ENCODE measurements around the gene TAF6L. TPM values are rescaled to one million over a fixed set of nuclear protein-coding genes. Genes with fewer than 3 reads are reported as not detected.

TAF6L gene
- total RNA-seq, 6 experiments from 2014 or later = 11.9 to 19.3 (median 16.0) TPM

DNA sequence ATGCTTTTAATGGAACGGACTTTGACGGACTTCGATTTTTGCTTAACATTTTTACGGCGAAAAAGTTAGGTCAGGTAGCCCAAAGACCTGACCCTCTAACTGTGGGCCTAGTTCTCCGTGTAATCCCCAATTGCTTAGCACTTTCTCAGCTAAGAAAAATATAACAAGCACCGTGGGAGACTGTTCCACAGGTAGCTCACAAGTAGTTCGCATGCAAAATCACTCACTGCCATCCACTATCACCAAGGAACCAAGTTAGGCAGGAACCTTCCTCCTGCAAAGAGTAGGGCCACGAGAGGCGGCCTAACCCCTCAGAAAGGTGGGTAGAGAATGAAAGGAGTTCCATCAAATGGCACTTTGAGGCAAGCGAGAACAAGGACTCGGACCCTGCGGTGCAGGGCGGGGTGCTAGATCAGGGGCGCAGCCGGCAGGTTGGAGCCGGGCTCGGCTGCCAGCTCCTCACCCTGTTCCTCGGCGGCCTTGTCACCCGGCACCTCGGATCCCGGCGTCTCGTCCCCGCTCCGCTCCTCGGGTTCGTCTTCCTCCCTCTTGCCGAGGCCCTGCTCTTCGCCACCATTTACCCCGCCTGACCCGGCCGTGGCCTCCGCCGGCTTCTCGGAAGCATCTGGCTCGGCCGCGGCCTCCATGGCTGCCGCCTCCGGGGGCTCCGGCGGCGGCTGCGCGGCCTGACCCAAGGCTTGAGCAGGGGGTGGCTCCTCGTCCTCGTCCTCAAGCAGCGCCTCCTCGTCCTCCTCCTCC lies 44.9 kb upstream of the TAF6L start:
- peaks cover 12 to 33% (median 20%) of the 10 kb centered on the region in 4 donors for H3K36me3 ChIP-seq
- TF ChIP-seq, protein P1, sequence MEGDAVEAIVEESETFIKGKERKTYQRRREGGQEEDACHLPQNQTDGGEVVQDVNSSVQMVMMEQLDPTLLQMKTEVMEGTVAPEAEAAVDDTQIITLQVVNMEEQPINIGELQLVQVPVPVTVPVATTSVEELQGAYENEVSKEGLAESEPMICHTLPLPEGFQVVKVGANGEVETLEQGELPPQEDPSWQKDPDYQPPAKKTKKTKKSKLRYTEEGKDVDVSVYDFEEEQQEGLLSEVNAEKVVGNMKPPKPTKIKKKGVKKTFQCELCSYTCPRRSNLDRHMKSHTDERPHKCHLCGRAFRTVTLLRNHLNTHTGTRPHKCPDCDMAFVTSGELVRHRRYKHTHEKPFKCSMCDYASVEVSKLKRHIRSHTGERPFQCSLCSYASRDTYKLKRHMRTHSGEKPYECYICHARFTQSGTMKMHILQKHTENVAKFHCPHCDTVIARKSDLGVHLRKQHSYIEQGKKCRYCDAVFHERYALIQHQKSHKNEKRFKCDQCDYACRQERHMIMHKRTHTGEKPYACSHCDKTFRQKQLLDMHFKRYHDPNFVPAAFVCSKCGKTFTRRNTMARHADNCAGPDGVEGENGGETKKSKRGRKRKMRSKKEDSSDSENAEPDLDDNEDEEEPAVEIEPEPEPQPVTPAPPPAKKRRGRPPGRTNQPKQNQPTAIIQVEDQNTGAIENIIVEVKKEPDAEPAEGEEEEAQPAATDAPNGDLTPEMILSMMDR (IDR thresholded peaks at IDR 0.05) = no peak
- no peak for TF ChIP-seq POLR2A (IDR thresholded peaks at IDR 0.05)
- peak overlapping the region; percentile 83 to 93 (median 84) for H3K4me3 ChIP-seq
- no peaks in the 10 kb centered on the region for H3K9me3 ChIP-seq
- no peak for ATAC-seq
- WGBS (ENCODE audit: insufficient coverage, low coverage, low lambda C conversion rate, missing lambda C conversion rate) = under 1% methylated on average over 26 of the region's 51 CpGs
- H3K4me1 ChIP-seq = peaks cover 0 to 31% (median 14%) of the 10 kb centered on the region in 4 donors
- peak overlapping the region; percentile 79 to 90 (median 88) for H3K27ac ChIP-seq
- no peaks in the 10 kb centered on the region for H3K27me3 ChIP-seq
- DNase-seq = peak; percentile 50 to 66 (median 56)
- intact Hi-C loops (cut with DNase I) = no loop called here

DNA sequence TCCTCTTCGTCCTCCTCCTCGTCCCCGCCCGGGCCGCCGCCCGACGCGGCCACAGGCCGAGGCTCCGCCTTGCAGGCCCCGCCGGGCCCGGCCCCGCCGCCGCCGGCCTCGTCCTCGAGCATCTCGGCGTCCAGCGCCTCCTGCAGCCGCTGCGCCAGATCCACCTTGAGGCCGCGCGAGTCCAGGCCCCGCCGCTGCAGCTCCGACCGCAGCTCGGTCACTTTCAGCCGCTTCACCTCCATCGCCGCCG lies 44.4 kb upstream of the TAF6L start:
- intact Hi-C loops (cut with DNase I) = no loop called here
- no peaks in the 10 kb centered on the region for H3K9me3 ChIP-seq
- H3K4me1 ChIP-seq = peaks cover 0 to 31% (median 14%) of the 10 kb centered on the region in 4 donors
- no peak for TF ChIP-seq POLR2A (IDR thresholded peaks at IDR 0.05)
- TF ChIP-seq, protein P1 (IDR thresholded peaks at IDR 0.05) = no peak
- WGBS (ENCODE audit: insufficient coverage, low coverage, low lambda C conversion rate, missing lambda C conversion rate) = no CpG with 5 or more reads among the region's 37 CpGs
- peaks cover 12 to 28% (median 16%) of the 10 kb centered on the region in 4 donors for H3K36me3 ChIP-seq
- peak overlapping the region; percentile 83 to 93 (median 84) for H3K4me3 ChIP-seq
- ATAC-seq (peak in 1 of 4 donors; percentile 2), DNase-seq (no peak)
- no peaks in the 10 kb centered on the region for H3K27me3 ChIP-seq
- peak overlapping the region; percentile 79 to 90 (median 88) for H3K27ac ChIP-seq

DNA sequence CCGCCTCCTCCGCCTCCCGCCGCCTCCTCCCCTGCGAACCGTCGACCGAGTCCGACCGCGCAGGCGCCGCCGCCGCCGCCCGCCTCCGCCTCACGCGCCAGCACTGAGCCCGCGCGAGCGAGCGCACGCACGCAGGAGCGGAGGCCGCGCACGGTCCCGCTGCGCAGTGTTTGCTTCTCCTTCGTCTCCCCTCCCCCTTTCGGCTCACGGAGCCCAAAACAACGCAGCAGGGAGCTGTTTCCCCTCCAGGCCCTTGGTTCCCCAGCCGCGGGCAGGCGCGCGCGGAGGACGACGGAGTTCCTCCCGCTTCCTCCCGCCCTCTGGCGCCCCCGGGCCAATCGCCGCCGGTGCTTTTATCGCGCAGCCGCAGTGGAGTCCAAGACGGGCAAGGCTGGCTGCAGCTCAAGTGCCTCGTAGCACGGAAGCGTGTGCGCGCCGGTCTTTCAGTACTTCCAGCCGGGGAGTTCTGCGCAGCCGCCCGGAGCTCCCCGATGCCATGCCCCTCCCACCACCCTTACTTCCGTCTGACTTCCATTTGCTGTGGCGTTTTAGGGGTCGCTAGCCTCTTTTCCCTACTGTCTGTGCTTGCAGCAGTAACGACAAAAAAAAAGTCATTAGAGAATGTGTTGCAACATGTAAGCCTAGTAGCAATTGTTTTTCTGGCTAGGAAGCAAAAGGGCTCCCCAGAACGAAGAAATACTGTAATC lies 43.9 kb upstream of the TAF6L start, which contains the start of gene HNRNPUL2:
Gene HNRNPUL2 (minus strand): TSS at position 293 of the 707 bp plus-strand sequence. CDS start 301 bp downstream, outside the sequence.
- DNase-seq = peak; percentile 99
- peak; percentile 88 to 92 (median 89) for ATAC-seq
- peak within 1 kb of the TSS; percentile 79 to 90 (median 88) for H3K27ac ChIP-seq
- H3K4me1 ChIP-seq = peaks cover 0 to 31% (median 14%) of the 10 kb centered on the region in 4 donors
- TF ChIP-seq, protein P1 (IDR thresholded peaks at IDR 0.05) = no peak
- TF ChIP-seq POLR2A (IDR thresholded peaks at IDR 0.05) = peak; percentile 93
- intact Hi-C loops (cut with DNase I) = no loop called here
- H3K9me3 ChIP-seq = no peaks in the 10 kb centered on the region
- H3K4me3 ChIP-seq = peak within 1 kb of the TSS; percentile 83 to 93 (median 84)
- no peaks in the 10 kb centered on the region for H3K27me3 ChIP-seq
- peaks cover 7 to 23% (median 12%) of the 10 kb centered on the region in 4 donors for H3K36me3 ChIP-seq
- WGBS (ENCODE audit: insufficient coverage, low coverage, low lambda C conversion rate, missing lambda C conversion rate) = 0% methylated on average over 47 of the region's 72 CpGs

DNA sequence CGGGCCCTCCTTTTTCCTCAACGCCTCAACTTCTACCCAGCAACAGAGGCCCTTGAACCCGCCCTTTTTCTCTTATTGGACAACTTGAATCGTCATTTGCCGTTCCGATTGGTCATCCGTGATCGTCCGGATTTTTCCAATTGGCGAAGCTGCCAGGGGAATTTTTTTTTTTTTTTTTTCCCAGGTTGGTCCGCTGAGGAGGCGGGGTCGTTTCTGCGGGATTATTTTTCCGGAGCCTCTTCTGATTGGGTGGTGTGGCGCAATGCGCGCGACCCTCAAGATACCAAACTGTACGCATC lies 43.4 kb upstream of the TAF6L start:
- DNase-seq (peak; percentile 71 to 88 (median 80)), ATAC-seq (peak; percentile 74 to 82 (median 77))
- peaks cover 2 to 22% (median 7%) of the 10 kb centered on the region in 4 donors for H3K36me3 ChIP-seq
- WGBS (ENCODE audit: insufficient coverage, low coverage, low lambda C conversion rate, missing lambda C conversion rate) = 1% methylated on average over 20 of the region's 20 CpGs
- intact Hi-C loops (cut with DNase I) = no loop called here
- H3K9me3 ChIP-seq = no peaks in the 10 kb centered on the region
- peaks cover 0 to 31% (median 14%) of the 10 kb centered on the region in 4 donors for H3K4me1 ChIP-seq
- peak overlapping the region; percentile 83 to 93 (median 84) for H3K4me3 ChIP-seq
- TF ChIP-seq POLR2A (IDR thresholded peaks at IDR 0.05) = no peak
- TF ChIP-seq, protein P1 (IDR thresholded peaks at IDR 0.05) = no peak
- H3K27me3 ChIP-seq = no peaks in the 10 kb centered on the region
- H3K27ac ChIP-seq = peak overlapping the region; percentile 79 to 90 (median 88)
